Spleen (tissue), 7 donors: ENCODE data around the gene FAM43B.

Source experiments
- CTCF ChIP-seq, 11 experiments: fragments of 200-600 bp in 7 of 11; fragments of 450-650 bp in 4 of 11; sonication (generic) in 4 of 11; IDR thresholded peaks in 8 of 11; conservative IDR thresholded peaks in 3 of 11; 1 replicate in 7 of 11; 2 replicates in 4 of 11; pipeline versions ENCODE4 v1.4.0 to v1.8.0; 2016 to 2021; ENCODE audit warnings: antibody characterized with exemption in 11 of 11, inconsistent platforms in 4 of 11, mild to moderate bottlenecking in 1 of 11
- POLR2AphosphoS5 ChIP-seq, 3 donors: sonication (generic); formaldehyde crosslinking; IDR thresholded peaks; one replicate each; pipeline ENCODE4 v1.5.1; 2017; ENCODE audit warnings: antibody characterized with exemption in 3 of 3
- donor health status: DM: no; HTN: no; CAD: no; lungs with moderate emphysema.
- donor health status: DM: no; HTN: no; CAD: no.
- donor health status: DM: no; HTN: no; CAD: no.

GRCh38 chr1:20588634-20589225 is 36.4 kb downstream of the FAM43B start, which contains the start of gene CDA:
- TF ChIP-seq CTCF (IDR thresholded peaks at IDR 0.05 in 8 of 11, conservative IDR thresholded peaks at IDR 0.05 in 3 of 11), result no peak
- TF ChIP-seq POLR2AphosphoS5 (IDR thresholded peaks at IDR 0.05), result peak in 2 of 3 donors; percentile 33 to 62
